RWPE1 (cell line): ENCODE data around the gene MOSPD3.

Experiments used
- CTCF ChIA-PET: fragments of 350-600 bp; sonication (Branson Sonifier 250); formaldehyde crosslinking; extraction: SDS; loops from one replicate; lab custom pipeline; 2021; lab: Yijun Ruan, JAX
- POLR2A ChIA-PET: fragments of 400-600 bp; formaldehyde crosslinking; extraction: SDS; loops from one replicate; lab custom pipeline; 2020; ENCODE audit warnings: antibody characterized with exemption; ENCODE audit not compliant: low non-redundant PET; lab: Yijun Ruan, JAX
- DNase-seq: peaks from one replicate; pipeline ENCODE4 v3.0.0; 2012; ENCODE audit warnings: low spot score
- H3K27ac ChIP-seq: fragments of 450-650 bp; 2 replicates; pipeline ENCODE4 v1.5.1; 2017
- TF ChIP-seq, protein P1 (sequence below): fragments of 450-650 bp; conservative IDR thresholded peaks from 2 replicates; pipeline ENCODE4 v1.5.1; 2017; ENCODE audit warnings: low read depth, mild to moderate bottlenecking

Gene MOSPD3

GRCh38 chr7:100575206-100575631, 37.1 kb upstream of the MOSPD3 start:
- ChIA-PET POLR2A (no interaction called here), CTCF (interaction anchor here (1.0 kb wide), 1 partner anchor 11 kb away, joined by 3 read pairs; no protein-coding TSS in a partner anchor)
- DNase-seq = no peak
- TF ChIP-seq, protein P1, sequence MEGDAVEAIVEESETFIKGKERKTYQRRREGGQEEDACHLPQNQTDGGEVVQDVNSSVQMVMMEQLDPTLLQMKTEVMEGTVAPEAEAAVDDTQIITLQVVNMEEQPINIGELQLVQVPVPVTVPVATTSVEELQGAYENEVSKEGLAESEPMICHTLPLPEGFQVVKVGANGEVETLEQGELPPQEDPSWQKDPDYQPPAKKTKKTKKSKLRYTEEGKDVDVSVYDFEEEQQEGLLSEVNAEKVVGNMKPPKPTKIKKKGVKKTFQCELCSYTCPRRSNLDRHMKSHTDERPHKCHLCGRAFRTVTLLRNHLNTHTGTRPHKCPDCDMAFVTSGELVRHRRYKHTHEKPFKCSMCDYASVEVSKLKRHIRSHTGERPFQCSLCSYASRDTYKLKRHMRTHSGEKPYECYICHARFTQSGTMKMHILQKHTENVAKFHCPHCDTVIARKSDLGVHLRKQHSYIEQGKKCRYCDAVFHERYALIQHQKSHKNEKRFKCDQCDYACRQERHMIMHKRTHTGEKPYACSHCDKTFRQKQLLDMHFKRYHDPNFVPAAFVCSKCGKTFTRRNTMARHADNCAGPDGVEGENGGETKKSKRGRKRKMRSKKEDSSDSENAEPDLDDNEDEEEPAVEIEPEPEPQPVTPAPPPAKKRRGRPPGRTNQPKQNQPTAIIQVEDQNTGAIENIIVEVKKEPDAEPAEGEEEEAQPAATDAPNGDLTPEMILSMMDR = no peak
- H3K27ac ChIP-seq = peak overlapping the region; percentile 20; the same call in 1 of the 2 replicates

DNA sequence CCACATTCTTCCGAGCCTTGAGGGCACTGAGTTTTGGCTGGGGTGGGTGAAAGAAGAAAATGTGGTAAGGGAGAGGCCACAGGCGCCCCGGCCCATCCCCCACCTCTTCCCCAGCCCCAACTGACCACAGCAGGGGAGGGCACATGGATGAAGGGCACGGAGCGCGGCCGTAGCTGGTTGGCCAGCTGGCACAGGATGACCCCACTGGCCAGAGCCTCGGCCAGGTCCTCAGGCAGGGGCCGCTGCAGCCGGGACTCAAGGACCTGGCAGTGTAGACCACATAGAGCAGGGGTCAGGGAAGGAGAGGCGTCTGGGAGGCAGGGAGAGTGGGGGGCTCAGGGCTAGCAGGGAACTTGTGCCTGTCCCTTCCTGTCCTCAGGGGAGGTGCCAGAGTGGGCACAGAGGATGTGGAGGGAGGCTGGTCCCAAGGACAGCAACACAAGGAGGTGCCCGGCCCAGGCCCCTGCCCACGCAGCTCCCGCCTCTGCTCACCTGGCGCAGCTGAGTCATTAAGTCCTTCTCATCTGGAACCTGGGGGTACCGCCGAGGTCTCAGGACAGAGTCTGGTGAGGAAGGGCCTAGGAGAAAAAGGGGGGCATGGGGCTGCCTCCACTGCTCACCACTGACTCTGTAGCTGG, 36.5 kb upstream of the MOSPD3 start:
- DNase-seq = no peak
- H3K27ac ChIP-seq = peak overlapping the region; percentile 20
- TF ChIP-seq, protein P1 = no peak
- ChIA-PET POLR2A (no interaction called here), CTCF (no interaction called here)

- TF ChIP-seq, protein P1 = no peak
- H3K27ac ChIP-seq = peak overlapping the region; percentile 20
- CTCF ChIA-PET = no interaction called here
- POLR2A ChIA-PET = no interaction called here
- DNase-seq = no peak
Observed at GRCh38 chr7:100576384-100576993, 35.9 kb upstream of the MOSPD3 start.

- TF ChIP-seq, protein P1 = no peak
- H3K27ac ChIP-seq = peak overlapping the region; percentile 20
- CTCF ChIA-PET = no interaction called here
- POLR2A ChIA-PET = no interaction called here
- no peak for DNase-seq
Observed at GRCh38 chr7:100577103-100577502, 35.2 kb upstream of the MOSPD3 start.

DNA sequence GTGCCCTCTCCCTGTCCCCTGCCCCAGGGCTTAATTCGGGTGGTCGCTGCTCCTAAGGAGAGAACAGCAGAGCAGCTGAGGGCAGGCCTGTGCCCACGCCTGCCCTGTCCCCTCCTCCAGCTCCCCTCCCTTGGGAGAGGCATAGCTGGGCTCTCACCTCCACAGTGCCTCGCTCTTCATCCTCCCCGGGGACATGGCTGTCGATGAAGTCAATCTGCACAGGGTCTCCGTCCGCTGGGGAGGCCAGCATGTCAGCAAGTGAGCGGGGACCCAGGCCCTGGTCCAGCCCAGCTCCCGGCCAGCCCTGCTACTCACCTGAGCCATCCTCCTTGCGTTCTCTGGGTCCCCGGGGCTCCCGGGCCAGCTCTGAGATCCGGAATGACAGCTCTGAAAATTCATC, 34.8 kb upstream of the MOSPD3 start:
- ChIA-PET CTCF (no interaction called here), POLR2A (no interaction called here)
- TF ChIP-seq, protein P1 = no peak
- peak overlapping the region; percentile 20 for H3K27ac ChIP-seq
- no peak for DNase-seq

GRCh38 chr7:100578246-100579183, 33.8 kb upstream of the MOSPD3 start:
- H3K27ac ChIP-seq = peak overlapping the region; percentile 20
- no peak for DNase-seq
- ChIA-PET CTCF (interaction anchor here (0.7 kb wide), 1 partner anchor 10 kb away, joined by 3 read pairs; no protein-coding TSS in a partner anchor), POLR2A (no interaction called here)
- TF ChIP-seq, protein P1 = no peak
